ENCODE measurements around the gene SPOUT1.
"Not testable (repeated sequence)": the region's sequence is repeated elsewhere in the genome, so short reads cannot be mapped to it uniquely, and the experiment has no call there.

Gene SPOUT1, protein sequence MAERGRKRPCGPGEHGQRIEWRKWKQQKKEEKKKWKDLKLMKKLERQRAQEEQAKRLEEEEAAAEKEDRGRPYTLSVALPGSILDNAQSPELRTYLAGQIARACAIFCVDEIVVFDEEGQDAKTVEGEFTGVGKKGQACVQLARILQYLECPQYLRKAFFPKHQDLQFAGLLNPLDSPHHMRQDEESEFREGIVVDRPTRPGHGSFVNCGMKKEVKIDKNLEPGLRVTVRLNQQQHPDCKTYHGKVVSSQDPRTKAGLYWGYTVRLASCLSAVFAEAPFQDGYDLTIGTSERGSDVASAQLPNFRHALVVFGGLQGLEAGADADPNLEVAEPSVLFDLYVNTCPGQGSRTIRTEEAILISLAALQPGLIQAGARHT

GRCh38 chr9:128829477-128830251 lies at the start of gene SPOUT1:
SPOUT1 (minus strand) TSS chr9:128829794; CDS start chr9:128829780, 14 bp downstream.
- ChIA-PET POLR2A (interaction anchor here (0.5 to 1.6 kb wide), 3 partner anchors 10 to 207 kb away, joined by 3 to 13 read pairs (median 3); partner anchors contain the start of genes ENDOG and MIGA2), CTCF (interaction anchor here (0.8 to 4.9 kb wide), 4 partner anchors 9 to 99 kb away, joined by 3 to 67 read pairs (median 5); partner anchors contain the start of gene ENDOG)
- H3K4me3 ChIP-seq (ENCODE audit: low read depth, low read length): peak within 1 kb of the TSS; percentile 89
- TF ChIP-seq, protein P1, sequence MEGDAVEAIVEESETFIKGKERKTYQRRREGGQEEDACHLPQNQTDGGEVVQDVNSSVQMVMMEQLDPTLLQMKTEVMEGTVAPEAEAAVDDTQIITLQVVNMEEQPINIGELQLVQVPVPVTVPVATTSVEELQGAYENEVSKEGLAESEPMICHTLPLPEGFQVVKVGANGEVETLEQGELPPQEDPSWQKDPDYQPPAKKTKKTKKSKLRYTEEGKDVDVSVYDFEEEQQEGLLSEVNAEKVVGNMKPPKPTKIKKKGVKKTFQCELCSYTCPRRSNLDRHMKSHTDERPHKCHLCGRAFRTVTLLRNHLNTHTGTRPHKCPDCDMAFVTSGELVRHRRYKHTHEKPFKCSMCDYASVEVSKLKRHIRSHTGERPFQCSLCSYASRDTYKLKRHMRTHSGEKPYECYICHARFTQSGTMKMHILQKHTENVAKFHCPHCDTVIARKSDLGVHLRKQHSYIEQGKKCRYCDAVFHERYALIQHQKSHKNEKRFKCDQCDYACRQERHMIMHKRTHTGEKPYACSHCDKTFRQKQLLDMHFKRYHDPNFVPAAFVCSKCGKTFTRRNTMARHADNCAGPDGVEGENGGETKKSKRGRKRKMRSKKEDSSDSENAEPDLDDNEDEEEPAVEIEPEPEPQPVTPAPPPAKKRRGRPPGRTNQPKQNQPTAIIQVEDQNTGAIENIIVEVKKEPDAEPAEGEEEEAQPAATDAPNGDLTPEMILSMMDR (IDR thresholded peaks at IDR 0.05; ENCODE audit: insufficient read depth, low read length, missing control alignments): no peak
- DNase-seq (ENCODE audit: low read depth, low spot score): peak; percentile 26

- TF ChIP-seq, protein P1 (IDR thresholded peaks at IDR 0.05; ENCODE audit: insufficient read depth, low read length, missing control alignments): no peak
- H3K4me3 ChIP-seq (ENCODE audit: low read depth, low read length): no peak overlapping the region
- no peak for DNase-seq (ENCODE audit: low read depth, low spot score)
- POLR2A ChIA-PET: interaction anchor here (0.7 kb wide), 1 partner anchor 45 kb away, joined by 5 read pairs; no protein-coding TSS in a partner anchor
- CTCF ChIA-PET: interaction anchor here (1.1 to 12.9 kb wide), 5 partner anchors 15 to 51 kb away, joined by 3 to 125 read pairs (median 4); no protein-coding TSS in a partner anchor
Measured at GRCh38 chr9:128877852-128878251, 48.3 kb upstream of the SPOUT1 start.

- H3K4me3 ChIP-seq (ENCODE audit: low read depth, low read length); DNase-seq (ENCODE audit: low read depth, low spot score); POLR2A ChIA-PET: not testable (repeated sequence)
- CTCF ChIA-PET: interaction anchor here (1.4 to 12.9 kb wide), 2 partner anchors 8 to 58 kb away, joined by 7 to 125 read pairs; no protein-coding TSS in a partner anchor
Measured at GRCh38 chr9:128870941-128871265, 41.3 kb upstream of the SPOUT1 start.

- no peak overlapping the region for H3K4me3 ChIP-seq (ENCODE audit: low read depth, low read length)
- ChIA-PET POLR2A (no interaction called here), CTCF (interaction anchor here (1.4 to 12.9 kb wide), 3 partner anchors 8 to 58 kb away, joined by 7 to 294 read pairs (median 125); no protein-coding TSS in a partner anchor)
- no peak for DNase-seq (ENCODE audit: low read depth, low spot score)
- TF ChIP-seq, protein P1 (IDR thresholded peaks at IDR 0.05; ENCODE audit: insufficient read depth, low read length, missing control alignments): no peak
Measured at GRCh38 chr9:128870128-128870940, 40.7 kb upstream of the SPOUT1 start.

- ChIA-PET CTCF (interaction anchor here (0.8 to 12.6 kb wide), 14 partner anchors 11 to 761 kb away, joined by 3 to 294 read pairs (median 4); partner anchors contain the start of genes DOLK, ENDOG, KYAT1 and LRRC8A), POLR2A (no interaction called here)
- no peak overlapping the region for H3K4me3 ChIP-seq (ENCODE audit: low read depth, low read length)
- DNase-seq (ENCODE audit: low read depth, low spot score): no peak
- TF ChIP-seq, protein P1 (IDR thresholded peaks at IDR 0.05; ENCODE audit: insufficient read depth, low read length, missing control alignments): peak; percentile 95
Measured at GRCh38 chr9:128863647-128864046, 34.1 kb upstream of the SPOUT1 start.

DNA sequence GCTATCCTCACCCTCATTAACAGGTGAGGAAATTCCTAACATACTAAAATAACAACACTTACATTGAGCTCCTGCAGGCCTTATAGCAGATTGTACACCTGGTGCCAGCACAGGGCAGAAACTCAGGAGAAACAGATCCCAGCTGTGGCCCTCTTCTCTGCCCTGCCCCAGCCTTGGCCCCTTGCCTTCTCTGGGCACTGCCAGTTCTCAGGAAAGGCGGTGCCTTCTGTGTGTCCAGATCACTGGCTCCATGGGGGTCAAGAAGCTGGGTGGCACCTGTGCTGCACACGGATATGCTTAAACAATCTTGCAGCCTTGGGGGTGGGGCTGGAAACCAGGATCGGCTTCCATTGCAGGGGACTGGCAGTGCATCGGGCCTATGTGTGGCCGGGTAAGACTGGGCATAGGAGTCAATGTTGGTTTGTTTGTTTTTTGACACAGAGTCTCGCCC lies 32.8 kb upstream of the SPOUT1 start:
- CTCF ChIA-PET: interaction anchor here (0.7 to 12.6 kb wide), 21 partner anchors 9 to 168 kb away, joined by 3 to 294 read pairs (median 4); partner anchors contain the start of genes KYAT1, LRRC8A, PHYHD1 and SH3GLB2
- DNase-seq (ENCODE audit: low read depth, low spot score): no peak
- TF ChIP-seq, protein P1 (IDR thresholded peaks at IDR 0.05; ENCODE audit: insufficient read depth, low read length, missing control alignments): no peak
- POLR2A ChIA-PET: no interaction called here
- H3K4me3 ChIP-seq (ENCODE audit: low read depth, low read length): no peak overlapping the region

All from AG04449 (cell line).